HAP-1 (cell line): ENCODE results near the gene TPO.

Source experiments
- DNase-seq, 2 experiments: peaks; one replicate each; pipeline ENCODE4 v3.0.0-alpha.2; 2016 to 2020; ENCODE audit warnings: low spot score in 2 of 2
- H3K27me3 ChIP-seq: fragments of 250-450 bp; sonication (Bioruptor Pico); 2 replicates; pipeline ENCODE4 v1.5.1; 2020; ENCODE audit warnings: low read depth, mild to moderate bottlenecking, moderate library complexity
- H3K36me3 ChIP-seq: fragments of 250-450 bp; sonication (Bioruptor Pico); replicated peaks from 2 replicates; pipeline ENCODE4 v1.5.1; 2020; ENCODE audit warnings: mild to moderate bottlenecking
- H3K4me1 ChIP-seq: fragments of 250-450 bp; sonication (Bioruptor Pico); 2 replicates; pipeline ENCODE4 v1.5.1; 2020; ENCODE audit warnings: mild to moderate bottlenecking
- H3K4me3 ChIP-seq: fragments of 250-450 bp; sonication (Bioruptor Pico); 2 replicates; pipeline ENCODE4 v1.5.1; 2020; ENCODE audit warnings: mild to moderate bottlenecking, moderate library complexity
- H3K9me3 ChIP-seq: fragments of 250-450 bp; sonication (Bioruptor Pico); 2 replicates; pipeline ENCODE4 v1.5.1; 2020; ENCODE audit warnings: mild to moderate bottlenecking, moderate library complexity
- in situ Hi-C: fragments of 300-500 bp; cut with MboI; formaldehyde crosslinking; loops from 3 replicates; pipeline ENCODE4 v1.14.3; 2020; ENCODE audit warnings: low sequenced_read_pairs, inconsistent platforms, mixed read lengths

The TPO gene

DNA sequence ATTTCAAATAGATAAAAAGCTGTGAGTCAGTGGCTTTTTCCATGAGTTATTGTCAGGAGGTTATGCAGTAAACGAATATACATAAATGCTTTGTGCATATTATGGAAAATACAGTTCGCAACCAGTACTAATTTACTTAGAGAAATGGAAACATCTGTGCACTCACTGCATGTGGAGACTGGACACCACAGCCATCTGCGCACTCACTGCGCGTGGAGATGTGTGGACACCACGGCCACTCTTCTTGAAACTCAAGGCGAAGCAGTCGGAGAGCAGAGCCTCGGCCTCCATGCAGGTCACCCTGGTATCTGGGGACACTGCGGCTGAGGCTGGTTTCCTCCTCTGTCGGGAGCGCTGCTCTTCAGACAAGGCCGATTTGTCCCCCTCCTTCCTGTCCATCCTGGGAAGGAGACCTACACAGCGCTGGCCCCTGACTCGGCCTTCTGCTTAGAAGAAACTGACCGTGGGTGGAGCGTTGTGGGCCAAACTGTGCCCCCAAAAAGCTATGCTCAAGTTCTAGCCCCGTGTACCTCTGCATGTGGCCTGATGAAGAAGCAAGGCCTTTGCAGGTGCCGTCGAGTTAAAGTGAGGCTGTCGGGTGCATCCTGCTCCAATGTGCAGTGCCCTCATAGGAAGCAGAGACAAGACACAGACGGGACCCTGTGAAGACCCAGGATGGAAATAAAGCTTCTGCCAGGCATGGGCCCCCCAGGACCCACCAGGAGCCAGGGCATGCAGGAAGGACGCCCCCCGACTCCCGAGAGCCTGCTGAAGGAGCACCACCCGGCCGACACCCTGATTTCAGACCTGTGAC lies 88.0 kb downstream of the TPO start:
- Histone ChIP-seq H3K27me3 (no peaks in the 10 kb centered on the region), H3K4me1 (no peaks in the 10 kb centered on the region), H3K9me3 (no peaks in the 10 kb centered on the region), H3K4me3 (no peak overlapping the region), H3K36me3 (no peaks in the 10 kb centered on the region)
- no peak for DNase-seq
- in situ Hi-C loops: no loop called here

DNA sequence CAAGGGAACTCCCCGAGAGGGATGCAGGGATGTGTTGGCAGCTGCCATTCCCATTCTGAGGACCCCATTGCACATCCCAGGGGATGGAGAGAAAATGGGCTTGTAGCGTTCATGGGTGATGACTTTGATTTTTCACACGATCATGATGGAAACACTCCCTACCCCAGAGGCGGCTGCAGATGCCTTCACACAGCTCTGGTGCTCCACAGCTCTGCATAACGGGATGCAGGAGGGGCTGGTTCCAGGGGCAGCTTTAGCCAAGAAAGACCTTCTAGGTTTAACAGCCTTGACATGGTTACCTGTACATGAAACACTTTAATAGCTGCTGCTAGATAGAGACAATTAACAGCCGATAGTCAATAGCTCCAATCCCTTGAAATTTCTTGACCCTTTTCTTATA lies 88.7 kb downstream of the TPO start:
- Histone ChIP-seq H3K4me1 (no peaks in the 10 kb centered on the region), H3K36me3 (no peaks in the 10 kb centered on the region), H3K27me3 (no peaks in the 10 kb centered on the region), H3K4me3 (no peak overlapping the region), H3K9me3 (no peaks in the 10 kb centered on the region)
- in situ Hi-C loops: no loop called here
- DNase-seq: no peak

DNA sequence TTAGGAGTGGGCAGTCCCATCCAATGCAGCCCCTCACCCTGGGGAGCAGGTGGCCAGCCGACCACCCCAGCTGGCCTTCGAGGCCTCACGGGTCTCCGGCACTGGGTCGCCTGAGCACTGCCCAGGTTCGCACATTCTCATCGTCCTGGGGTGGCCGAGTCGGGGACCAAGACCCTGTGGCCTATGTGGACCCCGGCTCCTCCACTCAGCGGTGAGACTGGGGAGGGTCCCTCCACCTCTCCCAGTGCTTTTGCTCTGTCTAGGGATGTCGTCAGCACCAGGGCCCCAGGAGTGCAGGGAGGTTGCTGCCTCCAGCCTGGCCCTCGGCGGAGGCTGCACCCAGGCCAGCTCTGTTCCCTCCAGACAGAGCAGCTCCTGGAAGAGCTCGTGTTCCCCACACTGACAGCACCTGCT lies 89.6 kb downstream of the TPO start:
- no peaks in the 10 kb centered on the region for H3K4me1 ChIP-seq
- DNase-seq: no peak
- in situ Hi-C loops: no loop called here
- H3K4me3 ChIP-seq: no peak overlapping the region
- no peaks in the 10 kb centered on the region for H3K9me3 ChIP-seq
- H3K27me3 ChIP-seq: no peaks in the 10 kb centered on the region
- no peaks in the 10 kb centered on the region for H3K36me3 ChIP-seq

DNA sequence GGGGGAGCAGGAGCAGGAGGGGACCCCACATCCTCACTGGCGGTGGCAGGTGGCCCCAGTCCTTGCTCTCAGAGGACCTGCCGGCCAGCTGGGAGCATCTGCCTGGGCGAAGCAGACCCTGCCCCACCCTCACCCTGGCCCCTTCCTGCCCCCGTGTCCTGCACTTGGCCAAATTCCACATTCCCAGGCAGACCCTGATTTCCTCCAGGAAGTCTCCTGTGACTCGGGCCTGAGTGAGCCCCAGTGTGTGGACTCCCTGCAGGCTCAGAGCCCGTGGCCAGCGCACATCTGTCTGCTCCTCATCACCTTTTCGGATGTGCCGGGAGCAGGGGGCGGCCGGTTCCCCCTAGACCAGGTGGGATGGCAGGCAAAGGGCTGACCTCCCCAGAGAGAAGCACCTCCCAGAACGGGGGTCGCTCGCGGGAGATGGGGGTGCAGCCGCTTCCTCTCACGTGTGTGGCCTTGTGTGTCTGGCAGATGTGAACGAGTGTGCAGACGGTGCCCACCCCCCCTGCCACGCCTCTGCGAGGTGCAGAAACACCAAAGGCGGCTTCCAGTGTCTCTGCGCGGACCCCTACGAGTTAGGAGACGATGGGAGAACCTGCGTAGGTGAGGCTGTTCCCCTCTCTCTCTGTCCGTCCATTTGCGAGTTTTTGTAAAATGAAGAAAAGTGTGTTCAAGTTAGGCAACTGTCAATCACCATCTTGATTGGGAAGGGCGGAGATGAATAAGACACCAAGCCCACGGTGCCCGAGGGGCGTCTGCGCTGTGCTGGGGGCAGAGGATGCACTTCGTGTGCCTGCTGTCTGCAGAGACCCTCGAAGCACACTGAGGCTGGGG lies 90.4 kb downstream of the TPO start:
- Histone ChIP-seq H3K27me3 (no peaks in the 10 kb centered on the region), H3K4me3 (no peak overlapping the region), H3K4me1 (no peaks in the 10 kb centered on the region), H3K9me3 (no peaks in the 10 kb centered on the region), H3K36me3 (no peaks in the 10 kb centered on the region)
- in situ Hi-C loops: no loop called here
- no peak for DNase-seq

DNA sequence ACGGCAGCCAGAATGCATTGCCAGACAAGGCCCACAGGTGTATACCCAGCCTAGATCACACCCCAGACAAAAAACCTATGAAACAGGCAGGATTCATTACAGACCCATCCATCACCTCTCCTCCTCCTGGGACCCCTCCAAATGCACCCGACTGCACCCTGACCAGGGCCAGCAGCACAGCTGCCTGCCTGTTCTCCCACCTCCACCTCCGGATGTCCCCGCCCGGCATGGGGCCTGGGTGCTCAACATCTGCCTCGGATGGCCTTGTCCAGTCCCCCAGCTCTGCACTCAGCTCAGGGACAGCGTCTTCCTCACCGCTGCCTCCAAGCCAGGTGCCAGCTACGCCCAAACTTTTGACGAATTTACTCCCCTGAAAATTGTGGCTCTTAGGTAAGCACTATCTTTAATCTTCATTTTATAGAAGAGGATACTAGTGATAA lies 91.1 kb downstream of the TPO start:
- no peaks in the 10 kb centered on the region for H3K27me3 ChIP-seq
- no peaks in the 10 kb centered on the region for H3K4me1 ChIP-seq
- DNase-seq: no peak
- no peaks in the 10 kb centered on the region for H3K9me3 ChIP-seq
- no peaks in the 10 kb centered on the region for H3K36me3 ChIP-seq
- no peak overlapping the region for H3K4me3 ChIP-seq
- in situ Hi-C loops: no loop called here

DNA sequence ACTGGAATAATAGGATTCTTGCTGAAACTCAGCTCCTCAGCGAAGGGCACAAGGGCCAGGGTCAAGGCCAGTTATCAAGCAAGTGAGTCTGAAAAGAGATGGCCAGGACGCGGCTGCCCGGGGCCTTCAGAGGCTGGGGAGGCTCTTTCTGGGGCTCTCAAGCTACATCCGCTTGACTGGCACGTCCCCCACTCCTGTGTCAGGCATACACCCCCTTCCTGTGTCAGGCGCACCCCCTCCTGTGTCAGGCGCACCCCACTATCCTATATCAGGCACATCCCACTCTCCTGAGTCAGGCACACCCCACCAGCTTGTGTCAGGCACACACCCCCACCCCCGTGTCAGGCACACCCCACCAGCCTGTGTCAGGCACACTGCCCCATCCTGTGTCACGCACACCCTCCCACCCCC lies 91.8 kb downstream of the TPO start:
- H3K27me3 ChIP-seq: no peaks in the 10 kb centered on the region
- H3K4me3 ChIP-seq: no peak overlapping the region
- no peak for DNase-seq
- H3K9me3 ChIP-seq: no peaks in the 10 kb centered on the region
- H3K36me3 ChIP-seq: no peaks in the 10 kb centered on the region
- in situ Hi-C loops: no loop called here
- H3K4me1 ChIP-seq: no peaks in the 10 kb centered on the region

DNA sequence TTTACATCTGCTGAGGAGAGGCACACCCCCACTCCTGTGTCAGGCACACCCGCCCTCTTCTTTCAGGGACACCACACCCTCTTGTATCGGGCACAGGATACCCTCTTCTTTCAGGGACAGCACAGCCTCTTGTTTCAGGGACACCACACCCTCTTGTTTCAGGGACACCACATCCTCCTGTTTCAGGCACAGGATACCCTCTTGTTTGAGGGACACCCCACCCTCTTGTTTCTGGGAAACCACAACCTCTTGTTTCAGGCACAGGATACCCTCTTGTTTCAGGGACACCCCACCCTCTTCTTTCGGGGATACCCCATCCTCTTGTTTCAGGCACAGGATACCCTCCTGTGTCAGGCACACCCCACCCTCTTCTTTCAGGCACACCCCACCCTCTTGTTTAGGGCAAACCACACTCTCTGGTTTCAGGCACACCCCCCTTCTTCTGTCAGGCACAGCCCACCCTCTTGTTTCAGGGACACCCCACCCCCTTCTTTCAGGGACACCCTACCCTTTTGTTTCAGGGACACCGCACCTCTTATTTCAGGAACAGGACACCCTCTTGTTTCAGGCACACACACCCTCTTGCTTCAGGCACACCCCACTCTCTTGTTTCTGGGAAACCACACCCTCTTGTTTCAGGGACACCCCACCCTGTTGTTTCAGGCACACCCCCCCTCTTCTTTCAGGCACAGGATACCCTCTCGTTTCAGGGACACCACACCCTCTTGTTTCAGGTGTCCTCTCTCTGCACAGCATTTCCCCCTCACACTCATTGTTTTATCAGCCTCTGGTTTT lies 96.2 kb downstream of the TPO start:
- Histone ChIP-seq H3K4me1 (no peaks in the 10 kb centered on the region), H3K36me3 (no peaks in the 10 kb centered on the region), H3K4me3 (no peak overlapping the region), H3K27me3 (no peaks in the 10 kb centered on the region), H3K9me3 (no peaks in the 10 kb centered on the region)
- DNase-seq: no peak
- in situ Hi-C loops: no loop called here

DNA sequence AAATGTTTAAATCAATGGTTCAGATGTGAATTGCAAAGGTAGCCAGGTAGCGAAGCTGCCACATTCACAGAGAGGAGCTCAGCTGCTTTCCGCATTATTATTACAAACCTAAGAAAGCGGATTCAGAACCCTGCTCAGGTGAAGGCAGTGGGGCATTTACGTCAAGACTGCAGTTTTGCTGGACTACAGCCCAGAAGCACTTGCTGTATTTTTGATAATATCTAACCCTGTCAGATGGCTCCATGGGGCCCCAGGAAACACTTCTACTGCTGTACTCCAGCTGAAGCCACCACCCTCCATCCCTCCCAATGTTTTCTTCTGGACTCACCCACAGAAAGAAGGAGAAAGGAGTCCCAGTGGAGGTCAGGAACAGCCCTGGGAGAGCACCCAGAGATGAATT lies 96.9 kb downstream of the TPO start:
- in situ Hi-C loops: no loop called here
- no peak overlapping the region for H3K4me3 ChIP-seq
- H3K27me3 ChIP-seq: no peaks in the 10 kb centered on the region
- no peaks in the 10 kb centered on the region for H3K36me3 ChIP-seq
- no peak for DNase-seq
- H3K9me3 ChIP-seq: no peaks in the 10 kb centered on the region
- no peaks in the 10 kb centered on the region for H3K4me1 ChIP-seq

DNA sequence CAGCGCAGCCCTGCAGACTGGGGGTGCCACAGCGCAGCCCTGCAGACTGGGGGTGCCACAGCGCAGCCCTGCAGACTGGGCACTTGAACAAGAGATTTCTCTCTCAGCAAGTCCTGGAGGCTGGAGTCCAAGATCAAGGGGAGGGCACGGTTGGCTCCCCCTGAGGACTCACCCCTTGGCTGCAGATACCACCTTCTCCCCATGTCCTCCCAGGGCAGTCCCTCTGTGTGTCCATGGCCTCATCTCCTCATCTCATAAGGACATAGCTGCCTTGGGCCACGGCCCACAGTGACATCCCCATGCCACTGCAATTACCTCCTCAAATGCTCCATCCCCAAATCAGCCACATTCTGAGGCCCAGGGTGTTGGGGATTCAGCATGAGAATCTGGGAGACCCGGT lies 98.2 kb downstream of the TPO start:
- no peak overlapping the region for H3K4me3 ChIP-seq
- DNase-seq: no peak
- H3K9me3 ChIP-seq: no peaks in the 10 kb centered on the region
- no peaks in the 10 kb centered on the region for H3K27me3 ChIP-seq
- no peaks in the 10 kb centered on the region for H3K4me1 ChIP-seq
- H3K36me3 ChIP-seq: no peaks in the 10 kb centered on the region
- in situ Hi-C loops: no loop called here

DNA sequence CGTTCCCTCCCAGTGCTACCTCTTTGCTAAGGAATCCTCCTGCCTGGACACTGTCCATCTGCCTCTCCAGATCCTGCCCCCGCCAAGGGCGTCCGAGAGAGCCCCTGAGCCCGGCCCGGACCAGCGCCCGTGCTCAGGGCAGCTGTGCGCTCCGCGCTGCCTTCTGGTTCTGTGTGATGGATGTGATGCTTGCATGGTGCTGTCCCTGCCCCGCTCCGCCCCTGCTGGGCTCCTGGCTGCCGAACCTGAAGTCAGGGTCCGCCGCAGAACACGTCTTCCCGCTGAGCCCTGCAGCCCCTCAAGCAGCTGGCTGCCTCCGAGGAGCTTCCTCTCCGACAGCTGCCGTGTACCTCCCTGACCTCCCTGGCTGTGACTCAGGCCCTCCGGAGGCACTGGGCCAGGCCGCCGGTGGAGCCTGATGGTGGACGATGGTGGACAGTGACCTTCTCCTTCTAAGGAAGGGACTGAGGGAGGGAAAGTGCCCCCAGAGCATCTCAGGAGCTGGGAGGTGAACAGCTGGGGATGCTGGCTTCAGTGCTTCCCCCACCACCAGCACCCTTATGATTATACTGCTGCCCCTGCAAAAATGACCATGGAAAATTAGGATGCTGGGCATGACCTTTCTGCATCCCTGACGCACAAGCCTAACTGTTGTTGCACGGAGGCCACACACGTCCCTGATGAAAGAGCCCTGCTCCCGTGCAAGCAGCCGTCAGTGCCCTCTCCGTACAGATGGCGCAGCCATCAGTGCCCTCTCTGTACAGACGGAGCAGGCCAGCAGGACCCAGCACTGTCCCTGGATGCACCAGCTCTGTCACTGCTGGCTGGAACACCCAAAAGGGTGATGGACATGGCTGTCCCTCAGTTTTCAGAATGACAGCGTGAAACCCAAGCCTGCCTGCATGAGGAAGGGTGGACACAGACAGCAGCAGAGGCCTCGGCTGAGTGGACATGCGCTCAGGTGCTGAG lies 99.3 kb downstream of the TPO start:
- Histone ChIP-seq H3K36me3 (no peaks in the 10 kb centered on the region), H3K27me3 (no peaks in the 10 kb centered on the region), H3K4me3 (no peak overlapping the region), H3K9me3 (no peaks in the 10 kb centered on the region), H3K4me1 (no peaks in the 10 kb centered on the region)
- DNase-seq: no peak
- in situ Hi-C loops: no loop called here

DNA sequence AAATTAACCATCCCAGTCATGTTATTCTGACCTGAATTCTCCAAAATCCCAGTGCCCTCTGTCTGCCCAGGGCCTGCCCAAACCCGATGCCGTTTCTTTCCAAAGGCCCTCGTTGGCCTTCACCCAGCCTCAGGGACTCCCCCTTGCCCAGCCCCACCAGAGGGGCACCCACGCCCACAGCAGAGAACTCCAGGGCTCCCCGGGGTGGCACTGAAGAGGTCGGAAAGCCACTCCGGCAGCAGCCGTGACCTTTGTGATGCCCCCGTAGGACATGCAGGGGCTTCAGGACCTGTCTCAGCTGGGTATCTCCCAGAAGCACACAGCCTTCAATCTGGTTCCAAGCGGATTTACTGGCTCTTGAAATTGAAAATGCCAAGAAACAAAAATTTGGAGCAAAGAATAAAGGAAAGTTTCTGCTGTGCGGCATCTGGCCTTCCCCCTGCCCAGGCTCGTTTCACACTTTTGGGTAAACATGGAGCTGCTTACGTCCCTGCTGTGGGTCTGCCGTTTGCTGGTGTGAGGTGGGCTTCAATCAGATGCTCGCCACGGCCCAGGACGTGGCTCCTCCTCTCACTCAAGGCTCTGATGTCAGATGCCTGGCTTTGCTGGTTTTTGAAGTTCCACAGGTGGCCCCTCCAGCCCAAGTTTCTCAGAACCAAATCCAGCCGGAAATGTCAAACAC lies 101.3 kb downstream of the TPO start:
- no peaks in the 10 kb centered on the region for H3K4me1 ChIP-seq
- no peak overlapping the region for H3K4me3 ChIP-seq
- in situ Hi-C loops: no loop called here
- H3K27me3 ChIP-seq: no peaks in the 10 kb centered on the region
- no peaks in the 10 kb centered on the region for H3K9me3 ChIP-seq
- no peak for DNase-seq
- H3K36me3 ChIP-seq: no peaks in the 10 kb centered on the region

DNA sequence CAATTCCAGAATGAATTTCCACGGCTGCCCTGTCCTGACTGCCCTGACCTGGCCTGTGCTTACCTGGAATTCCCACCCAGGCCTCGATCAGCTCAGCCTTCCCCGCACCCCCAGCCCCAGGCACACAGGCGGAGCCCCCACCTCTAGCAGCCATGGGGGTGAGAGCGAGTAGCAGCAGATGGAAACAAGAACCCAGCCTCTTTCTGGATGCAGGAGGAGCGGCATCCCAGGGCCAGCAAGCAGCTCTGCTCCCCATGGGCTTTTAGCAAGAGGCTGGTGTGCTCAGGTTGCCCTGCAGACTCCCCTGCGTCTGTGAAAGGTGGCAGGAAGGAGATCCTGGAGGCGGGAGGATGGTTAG lies 101.8 kb downstream of the TPO start:
- Histone ChIP-seq H3K4me3 (no peak overlapping the region), H3K9me3 (no peaks in the 10 kb centered on the region), H3K4me1 (no peaks in the 10 kb centered on the region), H3K36me3 (no peaks in the 10 kb centered on the region), H3K27me3 (no peaks in the 10 kb centered on the region)
- DNase-seq: no peak
- in situ Hi-C loops: no loop called here
